ENCODE measurements around the gene ACTL10. TPM values are rescaled to one million over a fixed set of nuclear protein-coding genes. Genes with fewer than 3 reads are reported as not detected.

The ACTL10 gene
- total RNA-seq, 1 experiment from 2014 or later, result 0.46 TPM

DNA sequence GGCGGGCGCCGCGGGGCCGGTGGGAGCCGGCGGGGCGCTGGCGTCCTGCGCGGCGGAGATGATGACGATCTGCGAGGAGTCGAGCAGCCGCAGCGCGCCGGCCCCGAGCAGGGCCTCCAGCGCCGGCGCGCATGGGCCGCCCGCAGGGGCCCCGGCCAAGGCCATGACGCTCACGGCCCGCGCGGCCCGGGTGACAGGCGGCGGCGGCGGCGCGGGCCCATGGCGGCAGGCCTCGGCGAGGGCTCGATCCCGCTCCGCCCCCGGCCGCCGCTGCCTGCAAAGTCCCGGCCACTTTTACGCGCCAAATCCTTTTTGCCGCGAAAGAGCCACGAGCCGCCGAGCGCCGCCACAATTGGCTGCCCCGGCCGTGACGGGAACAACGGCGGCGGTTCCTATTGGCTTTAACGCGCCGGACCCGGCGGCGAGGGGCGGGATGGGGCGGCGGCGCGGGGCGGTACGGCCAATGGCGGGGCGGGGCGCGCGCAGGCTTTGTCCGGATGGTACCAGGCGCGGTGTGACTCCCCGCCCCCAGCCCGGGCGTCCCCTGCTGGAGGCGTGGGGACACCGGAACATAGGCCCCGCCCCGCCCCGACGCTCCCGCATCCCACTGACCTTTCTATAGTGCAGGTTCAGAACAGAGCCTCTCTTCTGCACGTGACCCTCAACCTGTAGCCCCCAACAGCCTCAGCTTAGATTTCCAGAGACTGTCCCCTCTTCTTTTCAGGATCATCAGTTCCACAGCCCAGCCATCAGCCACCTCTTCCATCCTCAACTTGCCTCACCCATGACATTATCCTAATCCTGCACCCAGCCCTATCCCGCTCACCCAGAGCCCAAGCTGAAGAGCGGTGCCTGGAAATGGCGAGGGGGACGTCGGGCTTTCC, 19.6 kb downstream of the ACTL10 start, which contains the start of gene E2F1:
E2F1 (minus strand) TSS at position 286 of the 884 bp plus-strand sequence; CDS start at position 165, 121 bp downstream.
- Histone ChIP-seq H2BK15ac (ENCODE audit: low read depth, low read length) (no peak within 1 kb of the TSS), H2BK5ac (ENCODE audit: insufficient read length, low read length) (no peak within 1 kb of the TSS), H2BK120ac (ENCODE audit: low read depth, low read length, poor library complexity, severe bottlenecking) (no peak within 1 kb of the TSS), H2BK12ac (ENCODE audit: insufficient read length, low read depth, low read length) (no peak within 1 kb of the TSS), H4K8ac (replicated peaks; ENCODE audit: insufficient read length, low read depth, low read length) (no peak within 1 kb of the TSS), H3K18ac (ENCODE audit: insufficient read length, low read depth, low read length) (peak within 1 kb of the TSS; percentile 9), H3K27ac (ENCODE audit: insufficient read length, low read depth, low read length) (no peak within 1 kb of the TSS), H3K4me2 (ENCODE audit: insufficient read depth, insufficient read length, low read length) (peak within 1 kb of the TSS; percentile 67), H3K4ac (ENCODE audit: low read depth, low read length) (no peak within 1 kb of the TSS), H3K23ac (ENCODE audit: insufficient read length, low read depth, low read length) (no peak within 1 kb of the TSS), H3K56ac (ENCODE audit: insufficient read length, low read depth, low read length) (no peak within 1 kb of the TSS), H3K9me3 (ENCODE audit: control insufficient read depth, low read depth, low read length) (no peaks in the 10 kb centered on the region), H3K79me2 (ENCODE audit: insufficient read depth, low read length) (peaks cover 7% of the 10 kb centered on the region; the same call in 1 of the 2 replicates), H2BK20ac (ENCODE audit: low read depth, low read length, poor library complexity, severe bottlenecking) (no peak within 1 kb of the TSS), H4K20me1 (ENCODE audit: control insufficient read depth, insufficient read depth, insufficient read length) (no peaks in the 10 kb centered on the region), H4K91ac (ENCODE audit: insufficient read length, low read depth, low read length) (no peak within 1 kb of the TSS), H4K5ac (ENCODE audit: insufficient read length, low read depth, low read length) (no peak within 1 kb of the TSS), H3K4me1 (ENCODE audit: insufficient read depth, low read length) (no peaks in the 10 kb centered on the region), H3K27me3 (ENCODE audit: insufficient read depth, low read length) (no peaks in the 10 kb centered on the region), H3K9ac (ENCODE audit: extremely low read depth, insufficient read length, low read length) (peak within 1 kb of the TSS; percentile 53), H3K79me1 (ENCODE audit: insufficient read depth, low read depth, low read length, poor library complexity, severe bottlenecking) (no peaks in the 10 kb centered on the region), H3K23me2 (ENCODE audit: insufficient read length, low read depth, low read length, poor library complexity, severe bottlenecking) (peaks cover 10% of the 10 kb centered on the region), H3K14ac (ENCODE audit: insufficient read depth, low read length) (peak within 1 kb of the TSS; percentile 51), H2AK5ac (ENCODE audit: insufficient read length, low read length) (no peak within 1 kb of the TSS), H3T11ph (ENCODE audit: low read length) (no peak within 1 kb of the TSS), H2AFZ (ENCODE audit: low read length) (no peak within 1 kb of the TSS)
- TF ChIP-seq, protein P1, sequence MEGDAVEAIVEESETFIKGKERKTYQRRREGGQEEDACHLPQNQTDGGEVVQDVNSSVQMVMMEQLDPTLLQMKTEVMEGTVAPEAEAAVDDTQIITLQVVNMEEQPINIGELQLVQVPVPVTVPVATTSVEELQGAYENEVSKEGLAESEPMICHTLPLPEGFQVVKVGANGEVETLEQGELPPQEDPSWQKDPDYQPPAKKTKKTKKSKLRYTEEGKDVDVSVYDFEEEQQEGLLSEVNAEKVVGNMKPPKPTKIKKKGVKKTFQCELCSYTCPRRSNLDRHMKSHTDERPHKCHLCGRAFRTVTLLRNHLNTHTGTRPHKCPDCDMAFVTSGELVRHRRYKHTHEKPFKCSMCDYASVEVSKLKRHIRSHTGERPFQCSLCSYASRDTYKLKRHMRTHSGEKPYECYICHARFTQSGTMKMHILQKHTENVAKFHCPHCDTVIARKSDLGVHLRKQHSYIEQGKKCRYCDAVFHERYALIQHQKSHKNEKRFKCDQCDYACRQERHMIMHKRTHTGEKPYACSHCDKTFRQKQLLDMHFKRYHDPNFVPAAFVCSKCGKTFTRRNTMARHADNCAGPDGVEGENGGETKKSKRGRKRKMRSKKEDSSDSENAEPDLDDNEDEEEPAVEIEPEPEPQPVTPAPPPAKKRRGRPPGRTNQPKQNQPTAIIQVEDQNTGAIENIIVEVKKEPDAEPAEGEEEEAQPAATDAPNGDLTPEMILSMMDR (conservative IDR thresholded peaks at IDR 0.05), result peak; percentile 51; the same call in 2 of the 3 replicates
- Mint-ChIP-seq H3K4me3 (peak within 1 kb of the TSS; percentile 86 to 92), H3K36me3 (ENCODE audit: insufficient read depth in 1 of 3, low read depth in 3 of 3) (peaks cover 0 to 18% (median 6%) of the 10 kb centered on the region in 3 experiments; a peak in 4 of 7 replicates), H3K9me3 (no peaks in the 10 kb centered on the region), H3K27me3 (ENCODE audit: low read depth) (peaks cover 48% of the 10 kb centered on the region), H3K27ac (peak within 1 kb of the TSS; percentile 76 to 95 (median 94); a peak in 6 of 7 replicates), H3K4me1 (peaks cover 31 to 35% of the 10 kb centered on the region in 2 experiments)
- DNase-seq, result peak; percentile 97
- WGBS (ENCODE audit: extremely low coverage, insufficient read length, low lambda C conversion rate), result no CpG with 5 or more reads among the region's 101 CpGs

All from H9 (cell line).